Activated naive CD4-positive, alpha-beta T cell treated with anti-CD3 and anti-CD28 coated beads, Interleukin-2, amount 50 U/mL, for 24 hours (primary cell): ENCODE results near the gene HSPBAP1.

Source experiments
- H3K27ac Mint-ChIP-seq: one replicate; pipeline ENCODE4 v1.8.0; 2021; ENCODE audit warnings: mild to moderate bottlenecking, mixed read lengths
- H3K27me3 Mint-ChIP-seq: one replicate; pipeline ENCODE4 v1.8.0; 2021; ENCODE audit warnings: mixed read lengths
- H3K36me3 Mint-ChIP-seq: one replicate; pipeline ENCODE4 v1.8.0; 2021; ENCODE audit warnings: mixed read lengths
- H3K4me1 Mint-ChIP-seq: one replicate; pipeline ENCODE4 v1.8.0; 2021; ENCODE audit warnings: mixed read lengths
- H3K4me3 Mint-ChIP-seq: one replicate; pipeline ENCODE4 v1.8.0; 2021; ENCODE audit warnings: mild to moderate bottlenecking, mixed read lengths
- H3K9me3 Mint-ChIP-seq: one replicate; pipeline ENCODE4 v1.8.0; 2021; ENCODE audit warnings: mixed read lengths

Gene HSPBAP1, protein sequence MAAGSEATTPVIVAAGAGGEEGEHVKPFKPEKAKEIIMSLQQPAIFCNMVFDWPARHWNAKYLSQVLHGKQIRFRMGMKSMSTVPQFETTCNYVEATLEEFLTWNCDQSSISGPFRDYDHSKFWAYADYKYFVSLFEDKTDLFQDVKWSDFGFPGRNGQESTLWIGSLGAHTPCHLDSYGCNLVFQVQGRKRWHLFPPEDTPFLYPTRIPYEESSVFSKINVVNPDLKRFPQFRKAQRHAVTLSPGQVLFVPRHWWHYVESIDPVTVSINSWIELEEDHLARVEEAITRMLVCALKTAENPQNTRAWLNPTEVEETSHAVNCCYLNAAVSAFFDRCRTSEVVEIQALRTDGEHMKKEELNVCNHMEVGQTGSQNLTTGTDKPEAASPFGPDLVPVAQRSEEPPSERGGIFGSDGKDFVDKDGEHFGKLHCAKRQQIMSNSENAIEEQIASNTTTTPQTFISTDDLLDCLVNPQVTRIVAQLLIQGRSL

DNA sequence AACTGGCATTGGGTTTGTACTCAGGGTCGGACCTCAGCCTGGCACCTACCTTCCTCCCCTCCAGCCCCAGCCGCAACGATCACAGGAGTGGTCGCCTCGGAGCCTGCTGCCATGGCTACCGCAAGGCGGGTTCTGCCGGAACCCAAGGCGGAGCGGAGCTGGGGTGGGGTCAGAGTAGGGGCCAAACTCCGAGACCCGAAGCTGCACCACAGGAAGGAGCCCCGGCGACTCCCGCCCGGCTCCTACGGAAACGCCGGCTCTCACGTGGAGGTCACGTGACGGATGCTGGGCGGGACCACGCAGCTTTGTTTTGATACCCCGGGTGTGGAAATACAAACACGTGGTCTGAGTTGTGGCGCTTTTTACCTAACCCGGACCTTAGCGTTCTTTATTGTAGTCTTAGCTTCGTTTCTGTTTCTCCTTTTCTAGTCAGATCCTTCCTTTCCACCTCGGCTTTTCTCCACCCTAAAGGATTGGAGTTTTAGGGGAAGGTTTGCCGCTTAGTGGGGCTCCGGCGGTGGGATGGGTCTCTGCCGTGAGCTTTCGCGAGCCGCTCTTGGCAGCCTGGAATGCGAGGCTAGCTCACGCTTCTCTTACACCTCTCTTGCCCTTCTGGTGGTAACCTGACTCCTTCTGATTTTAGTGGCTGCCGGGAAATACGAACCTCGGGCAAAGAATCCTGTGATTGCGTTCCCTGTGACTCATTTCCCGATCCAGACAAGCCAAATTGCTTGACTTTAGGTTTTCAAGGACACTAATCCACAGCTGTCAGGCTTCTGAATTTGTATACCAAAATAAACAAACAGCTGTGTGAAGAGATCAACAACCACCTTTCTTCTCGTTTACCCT lies at the start of gene HSPBAP1:
HSPBAP1 (minus strand) TSS at position 264 of the 849 bp plus-strand sequence; CDS start at position 113, 151 bp downstream.
- Mint-ChIP-seq H3K27ac (peak within 1 kb of the TSS; percentile 88), H3K4me1 (peaks cover 30% of the 10 kb centered on the region), H3K9me3 (no peaks in the 10 kb centered on the region), H3K36me3 (peaks cover 3% of the 10 kb centered on the region), H3K4me3 (no peak within 1 kb of the TSS), H3K27me3 (no peaks in the 10 kb centered on the region)

DNA sequence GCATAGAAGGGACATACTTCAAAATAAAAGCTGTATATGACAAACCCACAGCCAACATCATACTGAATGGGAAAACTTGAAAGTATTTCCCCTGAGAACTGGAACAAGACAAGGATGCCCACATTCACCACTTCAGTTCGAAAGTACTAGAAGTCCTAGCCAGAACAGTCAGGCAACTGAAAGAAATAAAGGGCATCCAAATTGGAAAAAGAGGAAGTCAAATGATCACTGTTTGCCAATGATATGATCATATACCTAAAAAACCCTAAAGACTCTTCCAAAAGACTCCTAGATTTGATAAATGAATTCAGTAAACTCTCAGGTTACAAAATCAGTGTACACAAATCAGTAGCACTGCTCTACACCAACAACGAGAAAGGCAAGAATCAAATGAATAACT lies 42.0 kb upstream of the HSPBAP1 start:
- Mint-ChIP-seq H3K9me3 (peaks cover 9% of the 10 kb centered on the region), H3K4me1 (no peaks in the 10 kb centered on the region), H3K36me3 (peaks cover 25% of the 10 kb centered on the region), H3K27me3 (no peaks in the 10 kb centered on the region), H3K4me3 (no peak overlapping the region), H3K27ac (no peak overlapping the region)

DNA sequence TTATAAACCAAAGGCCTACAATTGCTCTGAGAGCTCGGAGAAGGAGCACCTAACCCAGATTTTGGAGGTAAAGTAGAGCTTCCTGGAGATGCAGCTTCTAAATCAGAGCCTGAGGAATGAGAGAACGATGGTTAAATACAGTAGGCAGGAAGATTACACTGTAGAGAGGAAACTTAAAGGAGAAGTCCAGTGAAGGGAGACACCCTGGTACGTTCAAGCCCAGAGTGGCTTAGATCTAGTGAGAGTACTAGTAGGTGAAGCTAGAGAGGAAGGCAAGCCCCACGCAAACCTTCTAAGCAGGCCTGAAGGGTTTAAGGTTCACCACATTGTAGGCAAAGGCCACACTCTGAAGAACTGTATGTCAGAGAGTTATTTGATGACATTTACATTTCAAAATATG lies 34.6 kb upstream of the HSPBAP1 start:
- Mint-ChIP-seq H3K9me3 (no peaks in the 10 kb centered on the region), H3K4me1 (no peaks in the 10 kb centered on the region), H3K27ac (no peak overlapping the region), H3K27me3 (no peaks in the 10 kb centered on the region), H3K4me3 (no peak overlapping the region), H3K36me3 (peaks cover 25% of the 10 kb centered on the region)

DNA sequence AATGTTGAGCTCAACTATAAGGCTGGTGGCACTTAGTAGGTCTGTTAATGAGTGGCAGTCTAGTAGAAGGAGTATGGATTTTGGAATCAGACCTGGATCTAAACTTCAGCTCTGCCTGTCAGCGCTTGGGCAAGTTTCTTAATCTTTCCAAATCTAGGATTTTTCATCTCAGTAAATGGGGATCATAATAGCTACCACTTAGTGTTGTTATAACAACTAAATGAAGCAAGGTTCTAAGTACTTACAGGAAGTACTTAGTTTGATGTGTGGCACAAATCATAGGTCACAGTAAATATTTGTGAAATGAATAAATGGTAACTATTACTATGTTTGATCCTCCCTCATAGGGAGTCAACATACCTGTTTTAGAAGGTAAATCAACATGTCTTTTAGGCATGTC lies 32.6 kb upstream of the HSPBAP1 start:
- H3K4me1 Mint-ChIP-seq: no peaks in the 10 kb centered on the region
- H3K9me3 Mint-ChIP-seq: no peaks in the 10 kb centered on the region
- no peak overlapping the region for H3K27ac Mint-ChIP-seq
- H3K4me3 Mint-ChIP-seq: no peak overlapping the region
- no peaks in the 10 kb centered on the region for H3K27me3 Mint-ChIP-seq
- peaks cover 24% of the 10 kb centered on the region for H3K36me3 Mint-ChIP-seq

DNA sequence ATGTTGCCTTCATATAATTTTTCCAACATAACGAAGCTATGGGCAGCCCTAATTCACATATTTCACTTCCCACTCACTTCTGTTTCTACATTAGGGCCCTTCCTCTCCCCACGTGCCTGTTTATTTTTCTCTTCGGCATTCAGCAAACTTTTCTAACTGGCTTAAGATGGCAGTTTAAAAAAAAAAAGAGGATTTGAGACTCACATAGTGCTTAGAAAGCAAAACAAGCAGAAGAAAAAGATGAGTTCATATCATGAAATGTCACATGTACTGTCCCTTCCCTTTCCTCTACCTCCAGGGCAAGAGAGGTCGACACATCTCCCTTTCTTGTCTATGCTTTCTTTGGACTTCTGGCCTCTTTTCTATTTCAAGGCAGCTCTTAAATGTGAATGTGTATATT lies 31.8 kb upstream of the HSPBAP1 start:
- Mint-ChIP-seq H3K36me3 (peaks cover 26% of the 10 kb centered on the region), H3K27me3 (no peaks in the 10 kb centered on the region), H3K4me1 (no peaks in the 10 kb centered on the region), H3K4me3 (no peak overlapping the region), H3K9me3 (no peaks in the 10 kb centered on the region), H3K27ac (no peak overlapping the region)

DNA sequence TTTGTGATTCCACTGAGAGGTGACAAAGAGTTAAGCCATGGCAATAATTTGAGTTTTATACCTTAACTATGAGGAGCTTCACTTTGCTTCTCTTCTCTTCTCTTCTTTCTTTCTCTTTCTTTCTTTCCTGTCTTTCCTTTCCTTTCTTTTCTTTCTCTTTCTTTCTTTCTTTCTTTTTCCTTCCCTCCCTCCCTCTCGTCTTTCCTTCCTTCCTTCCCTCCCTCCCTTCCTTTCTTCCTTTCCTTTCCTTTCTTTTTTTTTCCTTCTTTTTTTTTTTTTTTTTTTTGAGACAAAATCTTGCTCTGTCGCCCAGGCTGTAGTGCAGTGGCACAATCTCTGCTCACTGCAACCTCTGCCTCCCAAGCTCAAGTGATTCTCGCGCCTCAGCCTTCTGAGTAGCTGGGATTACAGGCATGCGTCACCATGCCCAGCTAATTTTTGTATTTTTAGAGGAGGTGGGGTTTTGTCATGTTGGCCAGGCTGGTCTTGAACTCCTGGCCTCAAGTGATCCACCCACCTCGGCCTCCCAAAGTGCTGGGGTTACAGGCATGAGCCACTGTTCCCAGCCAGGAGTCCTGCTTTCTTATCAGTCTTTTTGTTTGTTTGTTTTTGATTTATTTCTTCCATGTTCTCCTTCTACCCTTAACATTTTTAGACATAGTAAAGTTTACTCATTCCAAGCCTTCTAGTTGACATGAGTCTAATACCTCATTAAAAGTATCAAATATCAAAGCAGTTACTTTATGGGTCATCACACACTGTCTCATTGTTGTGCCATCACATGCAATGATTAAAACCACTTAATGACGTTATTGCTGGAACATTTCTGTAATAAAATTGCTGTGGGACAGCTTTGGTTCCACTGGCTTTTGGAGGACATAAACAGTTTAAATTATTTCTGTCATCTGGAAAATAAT lies 31.1 kb upstream of the HSPBAP1 start:
- no peaks in the 10 kb centered on the region for H3K27me3 Mint-ChIP-seq
- no peak overlapping the region for H3K27ac Mint-ChIP-seq
- no peaks in the 10 kb centered on the region for H3K4me1 Mint-ChIP-seq
- no peaks in the 10 kb centered on the region for H3K9me3 Mint-ChIP-seq
- H3K4me3 Mint-ChIP-seq: no peak overlapping the region
- H3K36me3 Mint-ChIP-seq: peaks cover 26% of the 10 kb centered on the region

DNA sequence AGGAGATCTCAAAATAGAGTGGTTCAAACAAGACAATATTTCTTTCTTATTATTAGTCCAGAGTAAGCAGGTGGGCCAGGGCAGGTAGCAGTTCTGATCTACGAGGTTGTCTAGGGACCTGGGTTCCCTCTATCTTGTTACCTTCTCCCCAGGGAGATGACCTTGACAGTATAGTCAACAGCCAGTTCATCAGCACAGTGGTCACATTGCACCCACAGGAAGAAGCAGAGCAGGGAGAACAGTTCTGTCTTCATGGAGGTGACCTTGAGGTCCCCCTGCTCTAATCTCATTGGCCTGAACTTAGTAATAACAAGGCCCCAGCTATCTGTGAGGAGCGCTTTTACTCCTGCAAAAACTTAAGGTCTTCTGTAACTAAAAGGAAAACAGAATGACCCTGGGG lies 23.0 kb upstream of the HSPBAP1 start:
- Mint-ChIP-seq H3K27ac (no peak overlapping the region), H3K4me3 (no peak overlapping the region), H3K36me3 (peaks cover 20% of the 10 kb centered on the region), H3K27me3 (no peaks in the 10 kb centered on the region), H3K9me3 (no peaks in the 10 kb centered on the region), H3K4me1 (peaks cover 3% of the 10 kb centered on the region)

DNA sequence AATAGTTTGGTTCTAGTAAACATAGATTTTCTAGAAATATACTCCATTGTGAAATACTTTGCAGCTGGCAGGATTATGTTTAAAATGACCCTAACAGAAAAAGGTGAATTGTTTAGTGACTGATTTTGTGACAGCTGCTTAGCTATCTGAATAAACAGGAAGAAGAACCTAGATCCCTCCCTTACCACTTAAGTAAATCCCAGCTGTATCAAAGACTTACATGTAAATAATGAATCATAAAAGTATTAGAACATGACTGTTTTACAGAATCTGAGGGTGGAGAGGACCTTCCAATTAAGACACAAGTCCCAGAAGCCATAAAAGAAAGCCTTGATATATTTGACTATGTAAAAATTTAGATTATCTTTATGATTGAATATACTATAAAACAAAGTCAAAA lies 17.1 kb upstream of the HSPBAP1 start:
- Mint-ChIP-seq H3K27me3 (no peaks in the 10 kb centered on the region), H3K36me3 (peaks cover 18% of the 10 kb centered on the region), H3K9me3 (no peaks in the 10 kb centered on the region), H3K4me3 (no peak overlapping the region), H3K27ac (no peak overlapping the region), H3K4me1 (no peaks in the 10 kb centered on the region)

DNA sequence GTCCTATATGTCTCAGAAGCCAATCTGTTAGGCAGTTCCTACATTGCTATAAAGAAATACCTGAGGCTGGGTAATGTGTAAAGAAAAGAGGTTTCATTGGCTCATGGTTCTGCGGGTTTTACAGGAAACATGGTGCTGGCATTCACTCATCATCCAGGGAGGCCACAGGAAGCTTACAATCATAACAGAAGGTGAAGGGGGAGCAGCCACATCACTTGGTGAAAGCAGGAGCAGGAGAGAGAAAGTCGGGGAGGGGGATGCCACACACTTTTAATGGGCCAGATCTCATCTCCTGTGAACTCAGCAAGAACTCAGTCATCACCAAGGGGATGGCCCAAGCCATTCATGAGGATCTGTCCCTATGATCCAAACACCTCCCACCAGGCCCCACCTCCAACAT lies 10.3 kb upstream of the HSPBAP1 start:
- H3K36me3 Mint-ChIP-seq: peaks cover 14% of the 10 kb centered on the region
- no peak overlapping the region for H3K27ac Mint-ChIP-seq
- H3K9me3 Mint-ChIP-seq: no peaks in the 10 kb centered on the region
- H3K4me3 Mint-ChIP-seq: no peak overlapping the region
- H3K27me3 Mint-ChIP-seq: no peaks in the 10 kb centered on the region
- H3K4me1 Mint-ChIP-seq: peaks cover 6% of the 10 kb centered on the region

DNA sequence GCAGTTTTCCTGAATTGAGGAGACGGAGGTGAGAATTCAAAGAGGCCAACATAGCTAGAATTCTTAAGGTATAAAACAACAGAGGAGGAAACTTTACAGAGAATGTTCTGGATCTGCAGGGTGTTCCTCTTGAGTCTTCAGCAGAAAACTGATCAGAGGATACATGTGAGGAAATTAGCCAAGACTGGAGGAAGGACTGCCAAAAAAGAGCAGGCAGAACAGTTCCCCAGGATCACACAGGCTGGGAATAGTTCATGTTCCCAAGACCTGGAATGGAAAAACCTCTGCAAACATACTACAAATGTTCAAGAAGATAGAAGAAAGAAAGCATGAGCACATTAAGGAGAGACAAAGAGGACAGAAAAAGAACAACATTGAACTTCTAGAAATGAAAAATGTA lies 8.7 kb upstream of the HSPBAP1 start:
- Mint-ChIP-seq H3K9me3 (no peaks in the 10 kb centered on the region), H3K27ac (no peak overlapping the region), H3K36me3 (peaks cover 11% of the 10 kb centered on the region), H3K4me3 (no peak overlapping the region), H3K27me3 (no peaks in the 10 kb centered on the region), H3K4me1 (peaks cover 8% of the 10 kb centered on the region)

DNA sequence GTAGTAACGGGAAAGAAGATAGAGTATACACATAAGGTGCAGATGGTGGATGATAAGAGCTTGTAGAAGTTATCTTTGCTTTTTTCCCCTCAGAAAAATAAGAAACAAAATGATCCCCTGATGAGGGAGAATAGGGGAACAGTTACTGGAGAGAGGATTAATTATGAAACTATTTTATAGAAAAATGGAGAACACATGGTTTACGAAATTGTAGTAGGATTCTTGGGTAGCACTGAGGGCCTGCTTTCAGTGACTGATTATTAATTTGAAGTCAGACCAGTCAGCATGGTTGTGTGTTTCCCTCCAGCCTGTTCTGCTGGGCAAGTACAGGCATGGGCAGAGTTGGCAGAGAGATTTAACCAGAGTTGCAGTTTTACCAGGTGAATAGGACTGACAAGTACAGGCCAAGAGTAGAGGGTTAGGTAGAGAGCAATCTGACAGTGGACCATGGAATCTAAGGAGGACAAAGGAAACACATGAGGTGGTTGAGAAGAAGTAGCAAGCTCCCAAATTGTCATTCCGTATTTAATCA lies 7.1 kb upstream of the HSPBAP1 start:
- peaks cover 10% of the 10 kb centered on the region for H3K36me3 Mint-ChIP-seq
- H3K27ac Mint-ChIP-seq: no peak overlapping the region
- no peaks in the 10 kb centered on the region for H3K27me3 Mint-ChIP-seq
- H3K4me3 Mint-ChIP-seq: no peak overlapping the region
- H3K9me3 Mint-ChIP-seq: no peaks in the 10 kb centered on the region
- H3K4me1 Mint-ChIP-seq: peaks cover 24% of the 10 kb centered on the region

DNA sequence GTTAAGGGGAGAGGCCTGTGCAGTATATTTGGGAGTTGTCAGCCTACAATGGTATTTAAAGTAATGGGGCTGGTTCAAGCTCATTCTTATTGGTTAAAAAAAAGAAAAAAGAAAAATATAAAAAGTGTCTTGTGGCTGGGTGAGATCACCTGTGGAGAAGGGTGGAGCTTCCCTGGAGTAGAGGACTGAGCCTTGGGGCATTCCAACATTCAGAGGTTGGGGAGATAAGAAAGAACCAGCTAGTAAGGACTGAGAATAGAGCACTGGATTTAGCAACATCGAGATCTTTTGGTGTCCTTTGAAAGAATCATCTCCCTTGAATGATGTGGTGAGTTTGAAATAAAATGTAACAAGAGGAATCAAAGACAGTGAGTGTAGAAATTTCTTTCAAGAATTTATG lies 6.4 kb upstream of the HSPBAP1 start:
- H3K27me3 Mint-ChIP-seq: no peaks in the 10 kb centered on the region
- peaks cover 10% of the 10 kb centered on the region for H3K36me3 Mint-ChIP-seq
- H3K4me1 Mint-ChIP-seq: peaks cover 27% of the 10 kb centered on the region
- no peak overlapping the region for H3K27ac Mint-ChIP-seq
- H3K4me3 Mint-ChIP-seq: no peak overlapping the region
- no peaks in the 10 kb centered on the region for H3K9me3 Mint-ChIP-seq

DNA sequence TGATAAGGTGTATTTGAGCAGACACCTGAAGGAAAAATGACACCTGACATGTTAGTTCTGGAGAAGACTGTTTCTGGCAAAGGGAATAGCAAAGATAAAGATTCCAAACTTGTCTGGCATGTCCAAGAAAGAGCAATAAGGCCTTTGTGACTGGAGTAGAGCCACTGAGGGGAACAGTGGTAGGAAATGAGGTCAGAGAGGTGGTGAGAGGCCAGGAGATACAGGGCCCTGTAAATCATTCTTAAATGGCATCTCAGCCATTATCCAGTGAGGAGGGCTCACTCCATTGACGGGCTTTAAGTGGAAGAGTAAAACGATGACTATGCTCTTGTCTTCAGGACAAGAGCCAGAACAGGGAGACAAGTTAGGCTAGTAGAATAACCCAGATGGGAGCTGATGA lies 5.7 kb upstream of the HSPBAP1 start:
- no peak overlapping the region for H3K4me3 Mint-ChIP-seq
- peaks cover 10% of the 10 kb centered on the region for H3K36me3 Mint-ChIP-seq
- H3K27me3 Mint-ChIP-seq: no peaks in the 10 kb centered on the region
- H3K9me3 Mint-ChIP-seq: no peaks in the 10 kb centered on the region
- no peak overlapping the region for H3K27ac Mint-ChIP-seq
- peaks cover 31% of the 10 kb centered on the region for H3K4me1 Mint-ChIP-seq

DNA sequence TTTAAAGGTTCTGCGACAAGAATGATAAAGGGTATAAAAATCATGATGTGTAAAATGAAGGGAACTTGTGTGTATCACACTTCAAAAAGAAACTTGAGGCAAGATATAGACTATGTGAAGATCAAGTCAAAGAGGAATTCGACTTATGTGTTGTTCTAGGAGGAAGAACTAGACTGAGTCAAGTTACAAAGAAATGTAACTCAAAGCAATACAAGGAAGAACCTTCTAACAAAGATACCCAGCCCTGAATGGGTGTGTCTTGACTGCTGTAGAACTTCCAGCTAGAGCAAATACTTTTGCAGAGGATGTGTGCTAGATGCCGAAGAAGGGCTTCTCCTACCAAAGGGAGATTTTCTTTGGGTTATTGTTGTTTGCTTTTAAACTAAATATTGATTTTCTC lies 3.7 kb upstream of the HSPBAP1 start:
- Mint-ChIP-seq H3K36me3 (peaks cover 3% of the 10 kb centered on the region), H3K9me3 (no peaks in the 10 kb centered on the region), H3K27ac (peak overlapping the region; percentile 46), H3K4me3 (peak overlapping the region; percentile 70), H3K4me1 (peaks cover 26% of the 10 kb centered on the region), H3K27me3 (no peaks in the 10 kb centered on the region)

DNA sequence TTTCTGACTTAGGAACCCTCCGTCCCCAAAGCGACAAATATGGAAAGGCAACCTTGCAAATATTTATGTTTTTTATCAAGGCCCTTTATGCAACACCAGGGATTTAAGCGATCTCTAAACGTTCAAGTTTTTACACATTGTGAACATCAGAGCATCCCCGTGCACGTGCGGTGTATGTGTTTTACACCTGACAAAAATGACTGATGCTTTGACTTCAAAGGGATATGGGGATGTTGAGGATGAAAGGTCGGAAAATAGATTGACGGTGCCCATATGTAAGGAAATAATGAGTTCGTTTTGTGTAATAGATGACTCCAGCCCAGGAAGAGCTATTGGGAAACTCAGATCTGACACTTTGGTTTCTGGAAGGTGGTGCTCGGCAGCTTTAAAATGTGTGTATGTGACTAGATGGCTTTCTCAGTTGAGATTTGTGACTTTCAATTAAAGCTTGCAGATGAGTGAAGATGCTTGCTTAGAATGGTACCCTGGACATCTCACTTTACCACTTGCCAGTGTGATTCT lies 2.1 kb upstream of the HSPBAP1 start:
- peaks cover 3% of the 10 kb centered on the region for H3K36me3 Mint-ChIP-seq
- H3K9me3 Mint-ChIP-seq: no peaks in the 10 kb centered on the region
- peak overlapping the region; percentile 12 for H3K27ac Mint-ChIP-seq
- no peaks in the 10 kb centered on the region for H3K27me3 Mint-ChIP-seq
- H3K4me1 Mint-ChIP-seq: peaks cover 26% of the 10 kb centered on the region
- H3K4me3 Mint-ChIP-seq: peak overlapping the region; percentile 84
